HG02970 (cell line): ENCODE measurements around the gene NADK2.
"Not testable (repeated sequence)": the region's sequence is repeated elsewhere in the genome, so short reads cannot be mapped to it uniquely, and the experiment has no call there.

Experiments
- ATAC-seq: cut with Tn5 transposase; IDR thresholded peaks from one replicate; pipeline ENCODE4 v1.9.1; 2021; ENCODE audit warnings: mild to moderate bottlenecking, moderate library complexity, moderate number of reproducible peaks; ENCODE audit not compliant: unreplicated experiment, low FRiP score

The NADK2 gene

GRCh38 chr5:36241631-36242533, at the start of gene NADK2:
NADK2 (minus strand) TSS chr5:36241925; CDS start chr5:36241798, 127 bp downstream.
- peak; percentile 93 for ATAC-seq

DNA sequence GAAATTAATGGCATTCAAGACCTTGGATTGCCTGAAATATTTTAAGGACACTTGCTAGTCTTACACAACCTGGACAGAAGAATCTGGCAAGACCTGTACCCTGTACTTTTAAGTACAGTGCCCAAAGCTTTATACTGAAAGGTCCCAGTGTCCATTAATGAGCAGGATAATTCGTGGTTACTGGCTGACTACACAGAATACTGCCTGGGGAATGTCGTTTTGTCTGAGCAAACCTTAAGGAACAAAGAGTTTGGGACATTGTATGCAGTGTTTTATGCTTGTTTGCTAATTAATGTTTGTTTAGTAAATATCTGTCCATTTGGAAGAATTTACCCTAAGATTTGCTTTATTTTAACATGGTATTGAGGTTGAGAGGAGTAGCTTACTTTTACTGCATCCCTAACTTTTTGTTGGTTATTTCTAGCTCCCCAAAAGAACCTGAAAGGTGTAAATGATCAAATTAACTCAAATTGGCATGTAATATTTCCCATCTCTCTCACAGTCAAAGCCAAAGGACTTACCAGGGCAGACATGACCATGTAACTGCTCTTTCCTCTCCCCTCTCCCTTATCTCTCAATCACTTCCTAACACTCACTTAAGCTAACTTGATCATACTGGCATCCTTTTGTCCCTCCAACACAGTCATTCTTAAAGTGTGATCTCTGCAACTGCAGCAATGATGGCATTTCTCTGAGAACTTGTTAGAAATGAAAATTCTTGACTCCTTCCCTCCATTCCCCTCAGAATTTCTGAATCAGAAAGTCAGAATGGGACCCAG, 44.3 kb upstream of the NADK2 start:
- ATAC-seq, result no peak

- ATAC-seq, result not testable (repeated sequence)
Observed at GRCh38 chr5:36283775-36284174, 42.0 kb upstream of the NADK2 start.

- ATAC-seq, result no peak
Observed at GRCh38 chr5:36281626-36282025, 39.9 kb upstream of the NADK2 start.

GRCh38 chr5:36279054-36279698, 37.5 kb upstream of the NADK2 start:
- no peak for ATAC-seq

DNA sequence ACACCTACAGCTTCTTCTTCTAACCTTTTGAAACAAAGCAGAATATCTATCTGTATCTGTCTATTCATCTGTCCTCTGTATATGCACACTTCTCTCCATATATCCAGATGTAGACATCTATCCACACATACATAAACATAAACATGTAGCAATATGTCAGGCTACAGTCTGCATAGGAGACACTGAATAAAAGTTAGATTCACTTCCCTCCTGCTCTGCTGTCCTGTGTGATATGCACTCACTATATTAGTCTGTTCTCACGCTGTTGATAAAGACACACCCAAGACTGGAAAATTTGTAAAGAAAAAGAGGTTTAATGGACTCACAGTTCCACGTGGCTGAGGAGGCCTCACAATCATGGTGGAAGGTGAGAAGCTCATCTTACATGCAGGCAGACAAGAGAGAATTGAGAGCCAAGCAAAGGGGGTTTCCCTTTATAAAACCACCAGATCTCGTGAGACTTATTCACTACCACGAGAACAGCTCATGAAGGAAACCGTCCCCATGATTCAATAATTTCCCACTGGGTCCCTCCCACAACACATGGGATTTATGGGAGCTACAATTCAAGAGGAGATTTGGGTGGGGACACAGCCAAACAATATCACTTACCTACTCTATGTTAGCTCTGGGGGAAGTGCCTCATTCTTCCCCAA, 35.9 kb upstream of the NADK2 start:
- ATAC-seq, result no peak

DNA sequence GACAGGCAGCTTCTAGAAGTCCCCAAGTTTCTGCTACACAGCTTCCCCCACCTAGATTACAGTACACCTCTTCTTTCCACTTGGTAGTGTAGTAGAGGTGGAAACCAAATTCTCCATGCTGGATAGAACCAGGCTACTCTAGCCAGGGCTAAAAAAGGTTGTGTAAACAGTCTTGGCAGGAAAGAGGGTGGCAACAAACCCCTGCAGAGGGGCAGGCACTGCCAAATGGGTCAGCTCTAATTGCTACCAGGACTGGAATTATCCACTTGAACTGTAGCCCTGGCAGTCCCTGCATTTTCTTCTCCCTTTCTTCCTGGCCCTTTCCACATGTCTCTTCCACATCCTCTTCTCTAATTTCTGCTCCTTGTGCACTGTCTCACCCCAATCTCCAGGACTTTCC, 35.1 kb upstream of the NADK2 start:
- no peak for ATAC-seq

- ATAC-seq, result no peak
Observed at GRCh38 chr5:36273809-36274526, 32.2 kb upstream of the NADK2 start.

- no peak for ATAC-seq
Observed at GRCh38 chr5:36272136-36272690, 30.5 kb upstream of the NADK2 start.

- no peak for ATAC-seq
Observed at GRCh38 chr5:36270876-36271575, 29.3 kb upstream of the NADK2 start.

- no peak for ATAC-seq
Observed at GRCh38 chr5:36270175-36270574, 28.4 kb upstream of the NADK2 start.

- ATAC-seq, result no peak
Observed at GRCh38 chr5:36269478-36269877, 27.8 kb upstream of the NADK2 start.

DNA sequence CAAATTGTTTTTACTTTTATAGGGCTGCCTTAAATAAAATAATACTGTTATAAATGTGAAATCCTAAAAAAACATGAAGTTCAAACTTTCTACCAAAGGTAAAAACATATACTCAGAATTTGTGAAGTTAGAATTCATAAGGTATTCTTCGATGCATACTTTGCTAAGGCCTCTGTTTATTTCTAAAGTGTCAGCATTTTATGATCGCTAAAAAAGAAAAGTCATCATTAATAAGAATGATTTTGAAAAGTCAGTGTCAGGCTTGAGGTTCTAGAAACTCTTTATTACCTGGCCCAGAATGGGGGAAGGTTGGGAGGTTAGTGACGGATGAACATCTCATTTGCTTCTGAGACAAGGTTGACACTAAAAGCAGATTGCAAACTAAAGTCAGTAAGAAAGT, 26.2 kb upstream of the NADK2 start:
- no peak for ATAC-seq

DNA sequence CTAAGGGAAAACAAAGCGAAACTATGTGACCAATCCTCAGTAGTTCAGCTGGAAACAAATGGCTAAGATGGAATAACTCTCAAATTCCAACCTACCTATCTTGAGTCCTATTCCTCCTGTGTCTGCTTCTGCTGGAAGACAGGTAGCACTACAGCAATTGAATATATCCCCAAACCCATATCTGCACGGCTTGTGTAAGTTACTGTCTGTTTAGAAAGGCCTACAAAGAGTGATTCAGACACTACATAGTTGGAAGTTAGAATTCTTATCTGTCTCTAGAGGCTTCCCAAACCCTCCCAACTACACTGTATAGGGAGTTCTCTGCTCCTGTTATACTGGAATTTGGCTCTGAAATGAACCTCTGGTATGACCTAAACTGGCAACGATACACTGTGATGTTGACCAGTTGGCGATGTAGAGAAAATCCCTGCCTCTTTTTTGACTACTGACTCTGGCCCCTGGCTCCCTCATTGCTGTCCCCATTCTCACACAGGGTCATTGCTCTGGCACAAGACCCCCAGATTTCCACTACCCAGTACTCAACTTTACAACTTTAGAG, 22.6 kb upstream of the NADK2 start:
- no peak for ATAC-seq

GRCh38 chr5:36261186-36261585, 19.5 kb upstream of the NADK2 start:
- ATAC-seq, result no peak

DNA sequence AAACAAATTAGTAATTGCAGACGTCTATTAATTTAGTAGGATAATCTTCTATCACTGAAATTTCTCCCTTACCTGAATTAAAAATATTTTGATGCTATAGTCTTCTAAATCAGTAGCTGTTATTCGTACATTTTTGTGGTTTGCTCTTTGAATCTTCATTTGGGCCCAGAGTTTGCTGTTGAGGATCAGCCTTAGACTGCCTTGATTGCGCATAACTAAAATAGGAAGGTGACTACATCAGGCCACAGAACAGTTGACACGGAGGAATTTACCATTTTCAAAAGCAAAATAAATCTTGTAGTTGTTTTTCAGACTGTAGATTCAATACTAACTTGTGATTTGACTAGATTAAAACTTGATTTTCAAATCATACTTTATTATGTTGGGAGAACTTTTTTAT, 11.8 kb upstream of the NADK2 start:
- ATAC-seq, result no peak

GRCh38 chr5:36252722-36253365, 11.1 kb upstream of the NADK2 start:
- ATAC-seq, result no peak

DNA sequence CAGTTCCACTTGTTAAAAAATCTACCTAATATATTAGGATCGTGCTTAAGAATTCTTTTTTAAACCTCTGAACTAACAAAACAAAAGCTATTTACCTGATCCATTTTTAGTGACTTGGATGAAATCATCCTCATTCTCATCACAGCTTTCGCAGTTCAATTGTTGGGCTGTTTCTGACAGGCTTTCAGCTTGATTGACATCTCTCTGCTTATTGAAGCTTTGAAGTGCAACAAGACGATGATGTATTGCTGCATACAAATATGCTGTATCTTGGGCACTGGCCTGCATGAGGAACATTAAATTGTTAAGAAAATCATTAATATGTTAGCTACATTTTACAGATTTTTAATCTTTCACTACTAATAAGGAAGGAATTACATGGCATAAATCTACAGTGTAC, 9.5 kb upstream of the NADK2 start:
- no peak for ATAC-seq
